ENCODE results near the gene SLC7A8.

GRCh38 chr14:23162800-23163199 lies 20.7 kb downstream of the SLC7A8 start:
- TF ChIP-seq CTCF (IDR thresholded peaks at IDR 0.05) = no peak
- TF ChIP-seq EZH2 (IDR thresholded peaks at IDR 0.05; ENCODE audit: borderline replicate concordance, insufficient read depth, low read depth, low read length, poor library complexity, severe bottlenecking) = no peak

All from B cell (primary cell).